Melanocyte of skin (primary cell): ENCODE measurements around the gene WSB2. TPM values are rescaled to one million over a fixed set of nuclear protein-coding genes. Genes with fewer than 3 reads are reported as not detected.

Experiments used
- small RNA-seq, 2 donors: library from RNA; depleted of rRNA; stranded (forward); fragments of <200 nt; gene quantifications; one replicate each; pipeline ENCODE3, GENCODE V24; 2012
- total RNA-seq, 2 donors: library from RNA; depleted of rRNA; stranded (reverse); fragments of >200 nt; gene quantifications; 2 replicates each; pipeline ENCODE4 v1.2.3, GENCODE V29; 2012

Gene WSB2
- 100 to 1,000 TPM in 1 of 2 donors, 10 to 100 TPM in 1; 95.6 to 128 TPM for total RNA-seq

DNA sequence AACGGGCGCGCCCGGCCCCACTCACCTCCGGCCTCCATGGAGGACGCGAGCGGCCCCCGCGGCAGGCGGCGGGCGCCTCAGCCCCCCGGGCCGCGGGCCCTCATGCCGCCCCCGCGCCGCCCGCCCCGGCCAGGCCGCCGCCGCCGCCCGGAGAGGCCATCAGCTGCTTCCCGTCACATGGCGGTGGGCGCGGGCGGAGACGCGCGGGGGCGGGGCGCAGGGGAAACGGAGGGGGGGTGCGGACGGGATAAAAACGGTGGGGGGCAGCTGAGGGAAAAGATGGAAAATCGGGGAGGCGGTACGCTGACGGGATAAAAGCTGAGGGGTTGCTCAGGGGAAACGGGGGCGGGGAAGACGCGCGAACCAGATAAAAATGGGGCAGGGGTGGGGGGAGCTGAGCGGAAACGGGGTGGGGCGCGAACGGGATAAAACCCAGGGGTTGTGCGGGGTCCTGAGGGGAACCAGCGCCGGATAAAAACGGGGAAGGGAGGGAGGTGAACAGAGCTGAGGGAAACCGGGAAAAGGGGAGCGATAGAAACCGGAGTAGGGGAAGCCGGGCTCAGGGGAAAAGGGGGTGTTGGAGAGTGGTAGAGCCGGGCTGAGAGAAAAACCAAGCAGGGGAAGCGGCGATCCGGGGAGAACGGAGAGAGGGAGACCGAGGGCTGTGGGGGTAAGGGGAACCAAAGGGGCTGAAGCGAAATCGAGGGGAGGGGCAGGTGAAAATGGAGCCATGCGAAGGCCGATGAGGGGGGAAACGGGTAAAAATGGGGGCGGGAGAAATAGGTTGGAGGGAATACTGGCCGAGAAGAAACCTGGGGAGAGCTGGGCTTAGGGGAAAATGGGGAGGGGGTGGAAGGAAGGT, at the start of gene WSB2:
Gene WSB2 (minus strand): TSS at position 169 of the 862 bp plus-strand sequence. CDS start 131 bp downstream, at position 38.

DNA sequence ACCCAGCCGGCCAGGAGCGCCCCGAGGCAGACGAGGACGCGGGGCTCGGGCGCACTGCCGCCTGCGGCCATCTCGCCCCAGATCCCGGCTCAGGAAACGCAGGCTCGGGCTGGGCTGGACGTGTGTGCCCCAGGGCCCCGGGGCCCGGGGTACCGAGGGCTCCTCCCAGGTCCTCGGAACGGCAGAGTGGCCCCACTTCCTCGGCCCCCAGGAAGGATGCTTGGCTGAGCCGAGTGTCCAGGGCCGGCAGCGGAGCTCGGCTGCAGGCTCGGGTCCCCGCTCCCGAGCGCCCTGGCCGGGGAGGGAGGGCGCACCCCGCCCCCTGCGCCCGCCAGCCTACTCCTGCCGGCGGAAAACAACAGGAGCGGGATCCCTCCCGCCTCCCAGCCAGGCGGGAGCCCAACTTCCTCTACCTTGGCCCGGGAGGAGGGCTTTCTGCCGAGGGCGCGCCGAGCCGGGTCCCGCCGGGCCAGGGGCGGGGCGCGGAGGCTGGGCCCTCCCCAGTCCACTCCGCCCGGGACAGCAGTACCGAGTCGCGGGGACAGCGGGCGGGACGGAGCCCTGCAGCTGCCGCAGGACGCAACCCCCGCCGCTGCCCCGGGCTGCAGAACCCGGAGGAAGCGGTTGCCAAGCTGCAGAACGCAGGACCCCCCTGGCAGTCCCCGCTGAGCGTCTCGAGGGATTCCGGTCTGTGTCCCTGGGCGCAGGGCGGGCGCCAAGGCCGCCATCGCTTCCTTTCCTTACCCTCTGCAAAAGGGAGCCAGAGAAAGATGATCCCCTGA, 42.8 kb upstream of the WSB2 start, which contains the start of gene VSIG10:
Gene VSIG10 (minus strand): TSS at position 411 of the 782 bp plus-strand sequence. CDS start 340 bp downstream, at position 71.

DNA sequence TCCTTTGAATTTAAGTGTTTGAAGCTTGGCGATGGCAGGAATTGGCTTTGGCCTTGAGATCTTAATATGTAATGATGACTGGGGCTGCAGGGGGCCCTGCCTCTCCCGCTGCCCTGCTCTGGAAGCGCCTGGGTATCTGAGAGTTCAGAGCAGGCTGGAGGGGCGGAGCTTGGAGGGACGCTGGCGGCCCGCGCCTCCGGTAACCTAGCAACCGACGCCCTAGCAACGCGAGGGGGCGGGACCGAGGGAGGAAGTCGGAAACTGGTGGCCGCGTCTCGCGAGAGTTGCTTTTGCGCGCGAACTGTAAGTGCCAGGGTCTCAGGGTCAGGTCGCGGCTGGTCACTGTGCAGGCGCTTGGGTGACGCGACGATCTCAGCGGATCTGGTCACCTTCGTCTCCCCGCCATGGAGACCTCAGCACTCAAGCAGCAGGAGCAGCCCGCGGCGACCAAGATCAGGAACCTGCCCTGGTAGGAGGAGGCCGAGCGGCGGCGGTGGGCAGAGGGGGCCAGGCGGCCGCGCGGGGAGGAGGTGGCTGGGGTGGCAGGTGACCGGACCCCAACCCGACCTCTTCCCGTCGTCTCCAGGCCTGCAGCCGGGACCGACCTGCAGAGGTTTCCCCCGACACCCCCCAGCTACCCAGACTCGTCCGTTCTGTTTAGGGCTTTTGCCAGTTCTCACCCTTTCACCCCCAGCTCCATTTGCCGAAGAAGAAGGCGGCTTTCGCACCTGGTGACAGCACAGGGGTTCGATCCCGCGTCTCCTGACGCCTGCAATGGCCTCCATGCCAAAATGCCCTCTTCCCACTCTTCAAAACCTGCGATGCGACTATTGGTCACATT, 44.3 kb downstream of the WSB2 start, which contains the start of gene RFC5:
Gene RFC5 (plus strand): TSS at position 280 of the 841 bp plus-strand sequence. CDS start 125 bp downstream, at position 405.

Small RNA genes within 50 kb of the gene (small RNA-seq; reads per million reads assigned to genes)
- 0 reads per million in 2 donors for gene AC131159.1

Other genes starting within 250 kb of the WSB2 start
- not detected for gene KSR2, start 92.2 kb downstream of the WSB2 start, total RNA-seq
- gene RFC5, start 44.5 kb downstream of the WSB2 start, total RNA-seq = 10 to 100 TPM; 19.6 to 35.6 TPM
- gene VSIG10, start 42.8 kb upstream of the WSB2 start, total RNA-seq = 10 to 100 TPM; 11.4 to 24.6 TPM
- 100 to 1,000 TPM; 242 to 285 TPM for gene PEBP1, start 74.9 kb upstream of the WSB2 start, total RNA-seq